Measurements from ENCODE around the gene HRH1. TPM values are rescaled to one million over a fixed set of nuclear protein-coding genes. Genes with fewer than 3 reads are reported as not detected.

Gene HRH1
- total RNA-seq, 1 donor = 9.8 TPM

GRCh38 chr3:11117591-11117990, 36.7 kb upstream of the HRH1 start:
- H3K4me2 ChIP-seq (ENCODE audit: insufficient read depth, low read length) = peak overlapping the region; percentile 47
- no peak overlapping the region for H3K4me3 ChIP-seq (ENCODE audit: insufficient read depth, low read length)
- H3K9me3 ChIP-seq (ENCODE audit: low read depth, low read length) = no peaks in the 10 kb centered on the region
- H3K27me3 ChIP-seq (ENCODE audit: insufficient read depth, low read length) = no peaks in the 10 kb centered on the region
- DNase-seq (ENCODE audit: insufficient read length, low spot score, missing footprints) = no peak
- H3K79me2 ChIP-seq (ENCODE audit: insufficient read depth, low read length) = no peaks in the 10 kb centered on the region
- H3K4me1 ChIP-seq (ENCODE audit: insufficient read depth, low read length) = peaks cover 43% of the 10 kb centered on the region
- no peaks in the 10 kb centered on the region for H3K36me3 ChIP-seq (ENCODE audit: insufficient read depth, low read length)
- H4K20me1 ChIP-seq (ENCODE audit: insufficient read depth, low read length) = no peaks in the 10 kb centered on the region
- peak overlapping the region; percentile 84 for H2AFZ ChIP-seq (ENCODE audit: low read length)
- H3K27ac ChIP-seq (ENCODE audit: low read depth, low read length) = peak overlapping the region; percentile 93
- TF ChIP-seq CTCF (IDR thresholded peaks at IDR 0.05; ENCODE audit: extremely low read depth, low read depth, low read length) = no peak

DNA sequence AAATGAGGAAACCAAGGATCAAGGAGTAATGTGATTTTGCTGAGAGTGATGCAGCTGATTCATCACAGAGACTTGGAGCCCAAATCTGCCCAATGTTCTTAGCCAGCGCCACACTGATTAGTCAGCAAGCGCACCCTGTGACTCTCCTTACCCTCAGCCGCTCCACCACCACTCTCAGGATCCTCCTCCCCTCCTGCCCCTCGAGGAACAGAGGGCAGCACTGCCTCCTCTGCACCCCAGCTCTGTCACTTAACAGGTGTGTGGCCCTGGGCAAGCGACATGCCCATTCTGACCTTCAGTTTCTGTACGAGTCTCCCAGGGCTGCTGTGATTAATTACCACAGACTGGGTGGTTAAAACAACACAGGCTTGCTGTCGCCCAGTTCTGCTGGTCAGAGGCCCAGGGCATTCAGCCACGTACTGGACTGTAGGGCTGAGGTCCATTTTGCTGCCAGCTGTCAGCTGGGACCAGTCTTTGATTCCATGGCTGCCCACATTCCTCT, 36.1 kb upstream of the HRH1 start:
- no peaks in the 10 kb centered on the region for H3K36me3 ChIP-seq (ENCODE audit: insufficient read depth, low read length)
- no peaks in the 10 kb centered on the region for H3K27me3 ChIP-seq (ENCODE audit: insufficient read depth, low read length)
- H3K9me3 ChIP-seq (ENCODE audit: low read depth, low read length) = no peaks in the 10 kb centered on the region
- peak overlapping the region; percentile 84 for H2AFZ ChIP-seq (ENCODE audit: low read length)
- peak overlapping the region; percentile 47 for H3K4me2 ChIP-seq (ENCODE audit: insufficient read depth, low read length)
- H4K20me1 ChIP-seq (ENCODE audit: insufficient read depth, low read length) = no peaks in the 10 kb centered on the region
- H3K4me3 ChIP-seq (ENCODE audit: insufficient read depth, low read length) = peak overlapping the region; percentile 33
- no peaks in the 10 kb centered on the region for H3K79me2 ChIP-seq (ENCODE audit: insufficient read depth, low read length)
- TF ChIP-seq CTCF (IDR thresholded peaks at IDR 0.05; ENCODE audit: extremely low read depth, low read depth, low read length) = no peak
- H3K27ac ChIP-seq (ENCODE audit: low read depth, low read length) = peak overlapping the region; percentile 93
- DNase-seq (ENCODE audit: insufficient read length, low spot score, missing footprints) = peak; percentile 89
- H3K4me1 ChIP-seq (ENCODE audit: insufficient read depth, low read length) = peaks cover 43% of the 10 kb centered on the region

- Histone ChIP-seq H3K4me3 (ENCODE audit: insufficient read depth, low read length) (no peak overlapping the region), H4K20me1 (ENCODE audit: insufficient read depth, low read length) (no peaks in the 10 kb centered on the region), H3K27ac (ENCODE audit: low read depth, low read length) (peak overlapping the region; percentile 78), H2AFZ (ENCODE audit: low read length) (peak overlapping the region; percentile 63), H3K4me2 (ENCODE audit: insufficient read depth, low read length) (peak overlapping the region; percentile 37), H3K9me3 (ENCODE audit: low read depth, low read length) (no peaks in the 10 kb centered on the region), H3K4me1 (ENCODE audit: insufficient read depth, low read length) (peaks cover 43% of the 10 kb centered on the region), H3K36me3 (ENCODE audit: insufficient read depth, low read length) (no peaks in the 10 kb centered on the region), H3K27me3 (ENCODE audit: insufficient read depth, low read length) (no peaks in the 10 kb centered on the region), H3K79me2 (ENCODE audit: insufficient read depth, low read length) (no peaks in the 10 kb centered on the region)
- TF ChIP-seq CTCF (IDR thresholded peaks at IDR 0.05; ENCODE audit: extremely low read depth, low read depth, low read length) = no peak
- DNase-seq (ENCODE audit: insufficient read length, low spot score, missing footprints) = peak; percentile 89
Observed at GRCh38 chr3:11120091-11120805, 34.0 kb upstream of the HRH1 start.

DNA sequence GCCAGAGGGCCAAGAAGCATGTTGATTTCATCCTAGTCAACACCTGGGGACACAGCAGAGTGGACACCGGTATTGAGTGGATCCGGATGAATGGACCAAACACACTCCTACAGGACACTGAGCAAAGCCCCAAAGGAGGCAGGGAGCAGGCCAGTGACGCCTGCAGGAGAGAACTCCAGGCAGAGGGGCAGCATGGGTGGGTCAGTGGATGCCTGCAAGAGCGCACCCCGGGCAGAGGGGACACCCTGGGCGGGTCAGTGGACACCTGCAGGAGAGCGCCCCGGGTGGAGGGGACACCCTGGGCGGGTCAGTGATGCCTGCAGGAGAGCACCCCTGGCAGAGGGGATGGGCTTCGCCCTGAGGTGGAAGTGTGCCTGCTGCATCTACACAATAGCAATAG, 27.6 kb upstream of the HRH1 start:
- TF ChIP-seq CTCF (IDR thresholded peaks at IDR 0.05; ENCODE audit: extremely low read depth, low read depth, low read length) = no peak
- H3K36me3 ChIP-seq (ENCODE audit: insufficient read depth, low read length) = no peaks in the 10 kb centered on the region
- no peaks in the 10 kb centered on the region for H3K79me2 ChIP-seq (ENCODE audit: insufficient read depth, low read length)
- H3K27me3 ChIP-seq (ENCODE audit: insufficient read depth, low read length) = no peaks in the 10 kb centered on the region
- no peak overlapping the region for H3K4me2 ChIP-seq (ENCODE audit: insufficient read depth, low read length)
- H3K27ac ChIP-seq (ENCODE audit: low read depth, low read length) = no peak overlapping the region
- H4K20me1 ChIP-seq (ENCODE audit: insufficient read depth, low read length) = no peaks in the 10 kb centered on the region
- H3K9me3 ChIP-seq (ENCODE audit: low read depth, low read length) = no peaks in the 10 kb centered on the region
- no peak overlapping the region for H3K4me3 ChIP-seq (ENCODE audit: insufficient read depth, low read length)
- no peak for DNase-seq (ENCODE audit: insufficient read length, low spot score, missing footprints)
- H2AFZ ChIP-seq (ENCODE audit: low read length) = no peak overlapping the region
- H3K4me1 ChIP-seq (ENCODE audit: insufficient read depth, low read length) = no peaks in the 10 kb centered on the region

Data from osteoblast (primary cell).